ENCODE results near the gene IFT80.

IFT80 gene

DNA sequence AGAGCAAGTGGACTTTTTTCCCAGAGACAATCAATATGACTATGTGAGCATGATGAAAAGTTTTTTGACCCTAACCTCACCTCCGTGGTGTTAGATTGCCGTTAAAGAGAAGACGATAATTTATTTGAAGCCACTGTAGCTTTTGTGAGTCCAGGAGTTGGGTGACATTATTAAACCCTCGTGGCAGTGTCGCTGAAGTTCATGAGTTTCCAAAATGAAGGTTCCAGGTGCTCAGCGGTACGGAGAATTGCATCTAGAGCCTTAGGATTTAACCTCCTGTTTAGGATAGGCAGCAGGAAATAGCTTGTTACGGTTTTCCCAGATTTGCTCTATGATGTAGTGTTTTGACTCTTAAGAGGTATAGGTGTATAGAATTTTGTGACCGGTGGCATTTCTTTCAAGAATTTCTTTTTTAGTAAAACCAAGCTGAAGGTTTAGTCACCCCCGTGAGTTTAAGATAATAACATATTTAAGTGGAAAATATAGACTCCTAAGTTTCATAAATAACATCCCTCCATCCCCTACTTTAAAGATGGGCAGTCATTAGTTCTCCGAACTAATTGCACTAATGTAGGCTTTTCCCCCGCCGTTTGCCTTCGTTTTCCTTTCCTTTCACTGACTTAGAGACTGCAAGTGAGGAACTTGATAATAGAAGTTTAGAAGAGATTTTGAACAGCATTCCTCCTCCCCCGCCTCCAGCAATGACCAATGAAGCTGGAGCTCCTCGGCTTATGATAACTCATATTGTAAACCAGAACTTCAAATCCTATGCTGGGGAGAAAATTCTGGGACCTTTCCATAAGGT lies 2.5 kb upstream of the IFT80 start:
- in situ Hi-C loops (cut with MboI; ENCODE audit: low sequenced_read_pairs) = no loop called here

DNA sequence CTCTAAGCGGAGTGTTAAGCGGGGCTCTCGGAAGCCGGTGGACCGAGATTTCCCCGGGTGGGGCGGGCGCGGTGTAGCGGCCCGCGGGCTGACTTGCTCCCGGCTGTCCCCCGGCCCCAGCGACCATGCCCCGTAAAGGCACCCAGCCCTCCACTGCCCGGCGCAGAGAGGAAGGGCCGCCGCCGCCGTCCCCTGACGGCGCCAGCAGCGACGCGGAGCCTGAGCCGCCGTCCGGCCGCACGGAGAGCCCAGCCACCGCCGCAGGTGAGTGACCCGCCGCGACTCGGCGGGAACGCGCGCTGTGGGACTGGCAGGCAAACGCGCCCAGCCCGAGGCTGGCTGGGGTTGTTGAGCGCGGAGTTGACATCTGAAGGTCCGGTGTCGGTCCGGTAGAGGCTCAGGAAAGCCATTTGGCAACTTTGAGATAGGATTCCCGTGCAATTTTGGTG lies 1.7 kb upstream of the IFT80 start:
- in situ Hi-C loops (cut with MboI; ENCODE audit: low sequenced_read_pairs) = no loop called here

DNA sequence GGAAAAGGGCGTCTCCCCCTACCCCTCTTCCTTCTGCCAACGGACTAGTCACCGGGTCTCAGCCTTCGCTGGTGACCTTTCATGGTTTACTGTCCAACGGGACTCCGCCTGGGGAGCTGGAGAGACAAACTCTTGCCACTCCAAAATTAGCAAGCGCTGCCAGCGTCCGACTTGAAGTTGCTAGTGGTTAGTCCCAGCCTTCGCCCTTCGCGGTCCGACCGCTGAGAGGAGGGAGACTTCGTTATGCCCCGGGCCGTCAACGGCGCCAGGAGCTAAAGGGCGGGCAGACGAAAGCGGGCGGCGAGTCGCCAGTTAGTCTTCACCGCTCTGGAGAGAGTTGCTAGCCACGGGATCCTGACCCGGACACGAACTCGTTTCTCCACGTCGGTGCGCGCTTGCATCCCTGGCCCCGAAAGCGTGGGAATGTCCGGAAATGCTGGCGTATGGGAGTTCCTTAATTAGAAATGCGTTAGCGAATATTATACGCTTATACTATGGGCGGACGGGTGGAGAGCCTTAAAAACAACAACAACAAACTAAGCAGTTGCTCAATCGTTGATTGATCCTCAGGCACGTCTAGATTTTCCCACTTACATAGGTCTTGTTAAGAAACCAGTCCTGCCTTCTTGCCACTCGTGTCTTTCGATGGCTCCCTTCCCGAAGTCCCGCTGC lies 1.1 kb upstream of the IFT80 start:
- in situ Hi-C loops (cut with MboI; ENCODE audit: low sequenced_read_pairs) = no loop called here

DNA sequence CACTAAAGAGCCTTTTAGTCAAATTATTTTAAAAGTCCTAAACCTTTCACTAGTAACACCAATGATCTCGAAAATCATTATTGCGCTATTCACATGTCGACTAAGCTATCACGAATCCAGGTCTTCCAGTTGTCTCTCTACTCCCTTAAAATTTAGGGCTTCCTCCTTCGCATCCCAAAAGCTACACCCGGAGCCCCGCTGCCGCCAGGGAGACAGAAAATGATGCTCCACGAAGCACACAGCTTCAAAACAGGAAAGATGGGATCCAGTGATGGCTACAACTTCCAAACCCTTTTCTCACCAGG lies 253 bp downstream of the IFT80 start:
- in situ Hi-C loops (cut with MboI; ENCODE audit: low sequenced_read_pairs) = no loop called here

DNA sequence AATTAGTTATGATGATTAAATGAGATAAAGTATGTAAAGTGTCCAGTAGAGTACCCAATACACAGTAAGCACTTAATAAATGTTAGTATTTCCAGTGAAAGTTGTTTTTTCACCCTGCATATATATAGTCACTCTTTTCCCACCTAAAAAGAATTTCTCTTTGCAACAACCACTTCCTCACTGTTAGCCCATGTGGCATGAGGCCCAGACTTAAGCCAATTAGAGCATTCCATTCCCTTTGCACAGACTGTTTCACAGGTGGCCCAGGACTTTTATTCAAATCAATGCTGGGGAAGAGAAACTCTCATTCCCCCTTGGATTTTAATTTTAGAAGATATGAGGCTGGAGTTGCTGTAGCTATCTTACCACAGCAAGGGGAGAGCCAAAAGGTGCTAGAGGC lies 3.7 kb downstream of the IFT80 start:
- in situ Hi-C loops (cut with MboI; ENCODE audit: low sequenced_read_pairs) = no loop called here

DNA sequence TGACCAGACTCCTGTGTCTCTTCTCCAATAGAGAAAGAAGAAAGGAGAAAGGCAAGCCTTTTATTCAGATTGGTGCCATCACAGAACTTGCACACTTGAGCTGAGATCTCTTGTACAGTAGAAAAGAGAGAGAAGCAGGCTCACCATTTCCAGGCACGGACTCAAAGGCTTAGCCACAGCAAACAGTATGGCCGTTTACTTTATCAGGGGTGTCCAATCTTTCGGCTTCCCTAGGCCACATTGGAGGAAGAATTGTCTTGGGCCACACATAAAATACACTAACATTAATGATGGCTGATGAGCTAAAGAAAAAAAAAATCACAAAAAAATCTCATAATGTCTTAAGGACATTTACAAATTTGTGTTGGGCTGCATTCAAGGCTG lies 5.0 kb downstream of the IFT80 start:
- in situ Hi-C loops (cut with MboI; ENCODE audit: low sequenced_read_pairs) = no loop called here

DNA sequence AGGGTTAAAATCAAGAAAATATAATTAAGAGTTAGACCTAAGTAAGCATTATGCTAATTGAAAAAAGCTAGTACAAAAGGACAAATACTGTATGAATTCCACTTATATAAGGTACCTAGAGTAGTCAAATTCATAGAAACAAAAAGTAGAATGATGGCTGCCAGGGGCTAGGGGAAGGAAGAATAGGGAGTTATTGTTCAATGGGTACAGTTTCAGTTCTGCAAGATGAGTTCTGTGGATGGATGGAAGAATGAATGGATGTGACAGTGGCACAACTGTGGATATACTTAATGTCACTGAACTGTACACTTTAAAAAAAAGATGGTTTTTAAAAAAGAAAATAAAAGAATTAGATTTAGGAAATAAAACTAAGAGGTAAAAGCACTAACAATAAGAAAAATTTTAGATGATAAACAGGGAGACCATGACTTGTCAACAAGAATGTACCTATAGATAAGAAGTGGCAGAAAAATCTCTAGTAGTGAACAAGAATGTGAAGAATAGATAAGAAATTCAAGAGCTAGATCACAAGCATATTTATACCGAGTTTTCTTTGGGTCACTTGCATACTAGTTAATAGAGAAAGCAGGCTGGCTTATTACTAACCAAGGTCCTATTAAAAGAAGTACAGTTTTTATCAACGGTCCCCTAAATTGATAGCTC lies 5.5 kb downstream of the IFT80 start:
- in situ Hi-C loops (cut with MboI; ENCODE audit: low sequenced_read_pairs) = no loop called here

DNA sequence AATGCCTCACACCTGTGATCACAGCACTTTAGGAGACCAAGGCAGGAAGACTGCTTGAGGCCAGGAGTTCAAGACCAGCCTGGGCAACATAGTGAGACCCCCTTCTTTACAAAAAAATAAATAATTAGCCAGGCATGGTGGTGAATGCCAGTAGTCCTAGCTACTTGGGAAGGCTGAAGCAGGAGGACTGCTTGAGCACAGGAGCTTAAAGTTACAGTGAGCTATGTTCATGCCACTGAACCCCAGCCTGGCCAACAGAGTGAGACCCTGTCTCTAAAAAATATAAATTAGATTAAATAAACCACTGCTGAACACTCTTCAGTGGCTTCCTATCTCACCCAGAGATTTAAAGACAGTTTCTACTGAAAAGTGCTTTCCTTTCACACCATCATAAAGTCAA lies 6.2 kb downstream of the IFT80 start:
- in situ Hi-C loops (cut with MboI; ENCODE audit: low sequenced_read_pairs) = no loop called here

DNA sequence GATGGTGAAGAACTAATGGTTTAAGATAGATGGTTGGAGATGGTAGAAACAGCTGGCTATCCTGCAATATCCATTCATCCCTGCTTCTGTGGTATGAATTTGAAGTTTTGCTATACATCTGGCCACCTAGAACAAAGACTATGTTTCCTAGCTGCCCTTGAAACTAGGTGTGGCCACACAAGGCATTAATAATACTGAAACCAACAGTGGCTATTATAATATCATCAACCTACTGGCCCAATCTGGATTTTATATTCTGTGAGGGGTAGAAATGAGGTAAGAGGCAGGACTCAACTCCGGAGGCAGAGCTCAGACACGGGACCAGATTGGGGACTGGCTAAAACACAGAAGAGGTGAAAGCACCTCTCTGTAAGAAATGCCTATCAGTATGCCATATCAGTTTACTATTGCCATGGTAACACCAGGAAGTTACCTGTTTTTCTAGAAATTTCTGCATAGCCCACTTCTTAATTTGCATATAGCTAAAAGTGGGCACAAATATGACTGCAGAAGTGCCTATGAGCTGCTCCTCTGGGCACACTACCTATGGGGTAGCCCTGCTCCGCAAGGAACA lies 8.4 kb downstream of the IFT80 start:
- in situ Hi-C loops (cut with MboI; ENCODE audit: low sequenced_read_pairs) = no loop called here

DNA sequence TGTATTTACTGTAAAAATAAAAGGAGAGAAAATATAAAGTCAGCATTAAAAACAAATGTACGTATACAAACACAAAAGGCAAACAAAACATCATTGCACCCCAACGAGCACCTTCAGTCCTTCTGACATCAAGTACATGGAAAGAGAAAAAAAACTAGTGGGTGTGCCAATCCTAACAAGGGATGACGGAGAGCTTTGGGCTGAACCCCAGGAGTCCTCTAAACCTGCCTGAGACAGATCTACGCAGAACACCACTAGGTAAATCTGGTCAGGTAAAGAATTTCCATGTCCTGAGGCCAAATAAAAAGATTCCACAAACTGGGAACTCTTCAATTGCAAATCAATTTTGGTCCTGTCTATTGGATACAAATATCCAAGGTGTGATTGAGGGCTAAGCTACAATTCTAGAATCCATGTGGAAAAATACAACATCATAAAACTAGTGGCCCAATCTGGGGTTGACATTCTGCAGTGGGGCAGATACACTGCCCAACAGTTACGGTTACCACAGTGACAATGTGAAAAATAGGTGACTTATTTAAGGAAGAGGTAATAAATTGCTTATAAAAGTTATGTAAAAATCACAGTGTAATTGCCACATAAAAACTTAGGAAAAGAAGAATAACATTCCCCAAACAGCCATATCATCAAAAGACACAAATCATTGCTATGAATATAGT lies 14.2 kb downstream of the IFT80 start:
- in situ Hi-C loops (cut with MboI; ENCODE audit: low sequenced_read_pairs) = no loop called here

DNA sequence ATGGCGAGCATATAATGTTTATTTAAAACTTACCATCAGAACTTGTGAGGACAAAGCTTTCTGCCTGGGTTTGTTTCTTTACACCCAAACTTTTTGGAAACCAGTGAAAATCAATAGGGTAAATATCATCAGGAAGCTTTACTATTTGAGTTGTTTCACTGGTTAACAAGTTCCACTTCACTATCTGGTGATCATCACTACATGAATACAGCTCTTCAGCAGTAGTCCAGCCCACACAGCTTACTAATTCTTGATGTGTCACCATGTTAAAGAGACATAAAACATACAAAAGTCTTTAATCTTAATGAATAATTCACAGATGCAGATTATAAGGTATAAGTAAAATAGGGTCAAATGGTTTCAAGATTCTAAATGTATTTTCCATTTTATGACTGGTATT lies 17.6 kb downstream of the IFT80 start:
- in situ Hi-C loops (cut with MboI; ENCODE audit: low sequenced_read_pairs) = no loop called here

DNA sequence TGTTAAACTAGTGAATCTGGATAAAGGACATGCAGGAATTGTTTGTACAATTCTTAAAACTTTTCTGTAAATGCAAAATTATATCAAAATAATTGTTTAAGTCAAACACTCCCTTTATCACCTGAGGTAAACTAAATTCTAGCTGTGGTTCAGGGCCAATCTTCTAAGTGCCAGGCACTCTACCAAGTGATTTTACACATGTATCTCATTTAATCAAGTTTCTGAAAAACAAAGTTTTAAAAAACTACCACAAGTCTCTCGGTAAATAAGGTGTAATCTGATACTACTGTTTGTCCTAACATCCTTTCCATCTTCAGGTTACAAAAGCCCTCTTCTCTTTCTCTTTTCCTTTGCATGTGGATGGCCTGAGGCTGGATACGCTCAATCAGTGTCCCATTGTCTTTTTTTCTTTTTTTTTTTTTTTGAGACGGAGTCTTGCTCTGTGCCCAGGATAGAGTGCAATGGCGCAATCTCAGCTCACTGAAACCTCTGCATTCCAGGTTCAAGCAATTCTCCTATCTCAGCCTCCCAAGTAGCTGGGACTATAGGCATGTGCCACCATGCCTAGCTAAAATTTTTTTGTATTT lies 19.3 kb downstream of the IFT80 start:
- in situ Hi-C loops (cut with MboI; ENCODE audit: low sequenced_read_pairs) = no loop called here

DNA sequence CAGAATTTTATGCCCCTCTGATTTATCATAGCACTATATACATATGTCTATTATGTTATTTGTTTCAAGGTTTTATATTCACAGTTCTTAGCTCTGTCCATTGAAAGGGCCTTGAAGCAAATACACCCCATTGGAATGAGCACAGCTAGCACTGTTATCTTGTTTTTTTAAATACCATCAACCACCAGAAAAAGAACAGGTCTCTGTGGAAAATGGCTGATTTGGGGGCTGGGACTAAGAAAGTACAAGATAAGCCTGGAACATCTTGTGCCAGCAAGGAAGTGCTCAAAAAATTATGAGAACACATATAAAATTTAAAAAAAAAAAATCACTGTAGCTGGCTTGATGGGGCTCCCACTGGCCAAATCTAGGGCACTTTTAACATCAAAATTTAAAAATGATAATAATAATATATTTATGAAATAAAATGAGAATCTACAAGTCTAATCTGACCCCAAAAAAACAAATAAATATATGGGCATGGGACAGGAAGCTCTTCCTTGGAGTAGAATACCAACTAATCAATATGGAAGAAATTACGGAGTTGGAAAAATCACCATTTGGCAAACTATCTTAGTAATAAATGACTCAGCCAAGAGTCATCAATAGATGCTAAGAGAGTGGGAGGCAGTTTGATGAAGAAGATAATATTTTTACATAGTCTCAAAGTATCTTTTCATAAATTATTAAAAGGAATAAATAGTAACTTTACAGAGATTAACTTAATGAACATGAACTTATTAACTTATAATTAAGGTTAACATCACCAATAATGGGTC lies 20.5 kb downstream of the IFT80 start:
- in situ Hi-C loops (cut with MboI; ENCODE audit: low sequenced_read_pairs) = no loop called here

DNA sequence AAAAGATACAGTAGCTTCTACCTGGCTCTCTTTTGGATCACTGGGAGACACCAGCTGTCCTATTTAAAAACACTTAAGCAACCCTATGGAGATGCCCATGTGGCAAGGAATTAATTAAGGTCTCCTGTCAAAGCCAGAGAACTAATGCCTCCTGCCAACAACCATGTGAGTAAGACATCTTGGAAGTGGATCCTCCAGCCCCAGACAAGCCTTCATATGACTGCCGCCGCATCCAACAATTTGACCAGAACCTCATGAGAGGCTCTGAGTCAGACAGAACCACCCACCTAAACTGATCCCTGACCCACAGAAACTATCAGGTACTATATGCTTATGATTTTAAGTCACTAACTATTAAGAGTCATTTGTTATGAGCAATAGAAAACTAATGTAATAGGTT lies 22.3 kb downstream of the IFT80 start:
- in situ Hi-C loops (cut with MboI; ENCODE audit: low sequenced_read_pairs) = no loop called here

DNA sequence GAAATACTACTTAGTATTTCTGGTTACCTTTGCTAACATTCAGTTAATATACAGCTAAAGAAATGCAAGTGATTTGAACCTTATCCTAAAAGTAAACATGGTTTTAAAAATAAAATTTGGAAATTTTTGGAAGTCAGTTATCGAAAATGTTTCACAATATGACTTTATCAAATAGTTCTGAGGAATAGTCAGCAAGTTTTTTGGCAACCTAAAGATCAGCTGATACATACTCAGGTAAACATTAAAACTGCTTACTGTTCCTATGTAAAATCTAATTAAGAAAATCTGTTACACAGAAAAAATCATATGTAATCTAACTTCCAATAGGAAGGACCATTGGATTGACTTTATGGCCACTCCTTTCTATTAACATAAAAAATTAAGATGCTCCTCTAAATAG lies 24.1 kb downstream of the IFT80 start:
- in situ Hi-C loops (cut with MboI; ENCODE audit: low sequenced_read_pairs) = no loop called here

DNA sequence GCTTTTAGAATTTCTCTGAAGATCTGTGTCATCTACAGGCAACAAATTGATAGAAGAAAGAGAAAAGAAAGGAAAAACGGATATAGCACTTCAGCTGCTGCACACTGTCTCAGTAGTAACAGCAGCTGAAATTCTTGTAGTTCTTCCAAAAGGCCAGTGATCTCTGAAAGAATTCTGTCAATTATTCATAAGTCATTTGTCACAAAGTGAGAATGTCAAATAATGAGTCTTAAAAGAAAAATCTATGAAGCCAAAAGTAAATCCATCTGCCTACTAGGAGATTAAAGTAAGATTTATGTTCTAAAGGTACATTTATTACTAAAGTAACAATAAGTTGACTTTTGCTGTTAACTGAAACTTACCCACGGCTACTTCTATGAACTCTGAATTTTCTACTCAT lies 24.6 kb downstream of the IFT80 start:
- in situ Hi-C loops (cut with MboI; ENCODE audit: low sequenced_read_pairs) = no loop called here

DNA sequence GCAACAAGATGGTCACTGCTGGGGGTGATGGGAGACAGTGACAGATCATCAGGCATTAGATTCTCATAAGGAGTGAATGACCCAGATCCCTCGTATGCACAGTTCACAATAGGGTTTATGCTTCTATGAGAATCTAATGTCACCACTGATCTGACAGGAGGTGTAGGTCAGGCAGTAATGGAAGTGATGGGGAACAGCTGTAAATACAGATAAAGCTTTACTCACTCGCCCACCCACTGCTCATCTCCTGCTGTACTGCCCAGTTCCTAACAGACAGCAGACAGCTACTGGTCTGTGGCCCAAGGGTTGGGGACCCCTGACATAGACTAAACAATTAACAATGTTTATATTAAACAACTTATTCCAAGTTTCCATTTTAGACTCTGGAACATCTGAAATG lies 25.4 kb downstream of the IFT80 start:
- in situ Hi-C loops (cut with MboI; ENCODE audit: low sequenced_read_pairs) = no loop called here

DNA sequence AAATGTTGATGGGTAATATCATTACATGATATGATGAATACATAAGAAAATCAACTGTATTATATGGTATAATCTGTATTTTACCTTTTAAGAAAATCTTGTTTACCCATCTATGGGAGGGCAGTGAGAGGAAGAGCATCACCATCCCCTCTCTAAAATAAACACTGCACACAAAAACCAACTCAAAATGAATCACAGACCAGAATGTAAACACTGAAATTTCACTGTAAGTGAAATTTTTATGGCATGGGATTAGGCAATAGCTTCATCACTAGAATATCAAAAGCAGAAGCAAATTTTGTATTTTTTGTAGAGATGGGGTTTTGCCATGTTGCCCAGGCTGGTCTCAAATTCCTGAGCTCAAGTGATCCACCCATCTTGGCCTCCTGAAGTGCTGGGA lies 26.2 kb downstream of the IFT80 start:
- in situ Hi-C loops (cut with MboI; ENCODE audit: low sequenced_read_pairs) = no loop called here

DNA sequence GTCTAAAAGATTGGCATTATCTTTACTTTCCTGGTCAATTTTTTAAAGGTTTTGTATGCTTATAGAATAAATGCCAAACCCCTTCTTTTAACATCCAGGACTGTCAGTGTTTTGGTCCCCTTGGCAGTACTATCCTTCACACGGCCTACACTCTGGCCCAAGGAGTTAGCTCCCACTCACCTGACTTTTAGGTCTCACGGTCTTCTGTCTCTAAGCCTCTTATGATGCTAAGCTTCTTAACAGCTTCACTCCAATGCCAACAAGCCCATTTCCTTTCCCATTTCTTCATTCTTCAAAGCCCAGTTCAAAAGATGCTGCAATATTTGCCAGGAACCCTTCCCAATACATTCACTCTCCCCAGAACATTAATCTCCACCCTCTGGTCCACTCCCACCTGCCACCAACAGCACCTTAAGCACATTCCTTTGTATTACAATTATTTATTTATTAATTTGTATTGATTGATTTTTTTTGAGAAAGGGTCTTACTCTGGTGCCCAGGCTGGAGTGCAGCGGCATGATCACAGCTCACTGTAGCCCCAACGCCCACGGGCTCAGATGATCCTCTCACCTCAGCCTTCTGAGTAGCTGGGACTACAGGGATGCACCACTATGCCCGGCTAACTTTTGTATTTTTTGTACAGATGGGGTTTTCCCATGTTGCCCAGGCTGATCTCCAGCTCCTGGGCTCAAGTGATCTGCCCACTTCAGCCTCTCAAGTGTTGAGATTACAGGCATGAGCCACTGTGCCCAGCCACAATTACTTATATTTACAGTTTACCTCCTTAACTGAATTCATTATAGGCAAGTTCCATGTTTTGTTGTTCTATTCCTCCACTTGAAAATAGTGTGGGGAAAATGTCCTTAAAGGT lies 27.8 kb downstream of the IFT80 start:
- in situ Hi-C loops (cut with MboI; ENCODE audit: low sequenced_read_pairs) = no loop called here

Data from hTERT RPE-1 (cell line).